HEK293 (cell line): ENCODE results near the gene SERTAD3.

Experiments used
- CTCF ChIA-PET: fragments of 350-600 bp; formaldehyde crosslinking; extraction: SDS; loops from one replicate; lab custom pipeline; 2021; ENCODE audit warnings: antibody characterized with exemption; lab: Yijun Ruan, JAX
- POLR2A ChIA-PET: fragments of 300-600 bp; formaldehyde crosslinking; extraction: SDS; loops from one replicate; lab custom pipeline; 2020; ENCODE audit warnings: antibody characterized with exemption, inconsistent platforms; lab: Yijun Ruan, JAX
- H3K27ac ChIP-seq: fragments of 200-500 bp; sonication (Bioruptor generic); 2 replicates; pipeline ENCODE4 v1.5.1; 2014; ENCODE audit warnings: low read depth, low read length, control low read depth, inconsistent platforms; ENCODE audit errors: extremely low read depth
- H3K36me3 ChIP-seq, 2 experiments: fragments of 200-500 bp in 1 of 2; sonication (Bioruptor generic) in 1 of 2; 1 replicate in 1 of 2; 2 replicates in 1 of 2; pipeline ENCODE4 v1.5.1; 2014 to 2017; ENCODE audit warnings: inconsistent platforms in 2 of 2, low read length in 2 of 2; ENCODE audit not compliant: control insufficient read depth in 2 of 2, insufficient read depth in 1 of 2
- H3K4me1 ChIP-seq: fragments of 200-500 bp; sonication (Bioruptor generic); 2 replicates; pipeline ENCODE4 v1.5.1; 2014; ENCODE audit warnings: mild to moderate bottlenecking, low read length, inconsistent platforms; ENCODE audit not compliant: control insufficient read depth, insufficient read depth
- H3K4me3 ChIP-seq: 2 replicates; pipeline ENCODE4 v1.5.1; 2011; ENCODE audit warnings: low read depth, mild to moderate bottlenecking, control low read depth, low read length, moderate library complexity
- H3K9me3 ChIP-seq: fragments of 200-500 bp; sonication (Bioruptor generic); 2 replicates; pipeline ENCODE4 v1.5.1; 2014; ENCODE audit warnings: low read depth, low read length, inconsistent platforms; ENCODE audit not compliant: control insufficient read depth, insufficient read depth
- CTCF ChIP-seq: fragments of 450-650 bp; formaldehyde crosslinking; IDR thresholded peaks from 2 replicates; pipeline ENCODE4 v1.5.1; 2016; ENCODE audit warnings: missing biosample characterization, missing genetic modification characterization
- GLIS2 ChIP-seq: fragments of 450-650 bp; formaldehyde crosslinking; IDR thresholded peaks from 2 replicates; pipeline ENCODE4 v1.5.1; 2016; ENCODE audit warnings: missing biosample characterization, missing genetic modification characterization
- HIC1 ChIP-seq: fragments of 450-650 bp; formaldehyde crosslinking; IDR thresholded peaks from 2 replicates; pipeline ENCODE4 v1.5.1; 2016; ENCODE audit warnings: missing biosample characterization, missing genetic modification characterization
- ZBTB8A ChIP-seq: fragments of 450-650 bp; formaldehyde crosslinking; IDR thresholded peaks from 2 replicates; pipeline ENCODE4 v1.5.1; 2016; ENCODE audit warnings: missing biosample characterization, missing genetic modification characterization
- ZFP3 ChIP-seq: fragments of 450-650 bp; formaldehyde crosslinking; IDR thresholded peaks from 2 replicates; pipeline ENCODE4 v1.5.1; 2016; ENCODE audit warnings: low read depth, missing biosample characterization, missing genetic modification characterization
- ZFP69B ChIP-seq: fragments of 450-650 bp; formaldehyde crosslinking; IDR thresholded peaks from 2 replicates; pipeline ENCODE4 v1.5.1; 2016; ENCODE audit warnings: missing biosample characterization, missing genetic modification characterization
- ZIC2 ChIP-seq: fragments of 450-650 bp; formaldehyde crosslinking; IDR thresholded peaks from 2 replicates; pipeline ENCODE4 v1.5.1; 2016; ENCODE audit warnings: missing biosample characterization, missing genetic modification characterization
- ZNF121 ChIP-seq: fragments of 450-650 bp; formaldehyde crosslinking; IDR thresholded peaks from 2 replicates; pipeline ENCODE4 v1.5.1; 2016; ENCODE audit warnings: missing biosample characterization, missing genetic modification characterization
- ZNF146 ChIP-seq: fragments of 450-650 bp; formaldehyde crosslinking; IDR thresholded peaks from 2 replicates; pipeline ENCODE4 v1.5.1; 2016; ENCODE audit warnings: missing biosample characterization, missing genetic modification characterization
- ZNF266 ChIP-seq: fragments of 450-650 bp; formaldehyde crosslinking; IDR thresholded peaks from 2 replicates; pipeline ENCODE4 v1.5.1; 2016; ENCODE audit warnings: missing biosample characterization, missing genetic modification characterization, low read depth
- ZNF404 ChIP-seq: fragments of 450-650 bp; formaldehyde crosslinking; IDR thresholded peaks from 2 replicates; pipeline ENCODE4 v1.5.1; 2017; ENCODE audit warnings: missing biosample characterization, missing genetic modification characterization
- ZNF561 ChIP-seq: fragments of 450-650 bp; IDR thresholded peaks from 2 replicates; pipeline ENCODE4 v1.5.1; 2018; ENCODE audit warnings: missing biosample characterization, missing genetic modification characterization, borderline replicate concordance
- ZNF600 ChIP-seq: fragments of 450-650 bp; formaldehyde crosslinking; IDR thresholded peaks from 2 replicates; pipeline ENCODE4 v1.5.1; 2016; ENCODE audit warnings: missing biosample characterization, missing genetic modification characterization
- ZNF704 ChIP-seq: fragments of 450-650 bp; formaldehyde crosslinking; IDR thresholded peaks from 2 replicates; pipeline ENCODE4 v1.5.1; 2016; ENCODE audit warnings: missing biosample characterization, missing genetic modification characterization
- TF ChIP-seq, protein P1 (sequence below): fragments of 450-650 bp; formaldehyde crosslinking; IDR thresholded peaks from 2 replicates; pipeline ENCODE4 v1.5.1; 2016; ENCODE audit warnings: missing biosample characterization, missing genetic modification characterization
- TF ChIP-seq, protein P2 (sequence below): fragments of 450-650 bp; formaldehyde crosslinking; IDR thresholded peaks from 2 replicates; pipeline ENCODE4 v1.5.1; 2016; ENCODE audit warnings: missing biosample characterization, missing genetic modification characterization, borderline replicate concordance

Gene SERTAD3

DNA sequence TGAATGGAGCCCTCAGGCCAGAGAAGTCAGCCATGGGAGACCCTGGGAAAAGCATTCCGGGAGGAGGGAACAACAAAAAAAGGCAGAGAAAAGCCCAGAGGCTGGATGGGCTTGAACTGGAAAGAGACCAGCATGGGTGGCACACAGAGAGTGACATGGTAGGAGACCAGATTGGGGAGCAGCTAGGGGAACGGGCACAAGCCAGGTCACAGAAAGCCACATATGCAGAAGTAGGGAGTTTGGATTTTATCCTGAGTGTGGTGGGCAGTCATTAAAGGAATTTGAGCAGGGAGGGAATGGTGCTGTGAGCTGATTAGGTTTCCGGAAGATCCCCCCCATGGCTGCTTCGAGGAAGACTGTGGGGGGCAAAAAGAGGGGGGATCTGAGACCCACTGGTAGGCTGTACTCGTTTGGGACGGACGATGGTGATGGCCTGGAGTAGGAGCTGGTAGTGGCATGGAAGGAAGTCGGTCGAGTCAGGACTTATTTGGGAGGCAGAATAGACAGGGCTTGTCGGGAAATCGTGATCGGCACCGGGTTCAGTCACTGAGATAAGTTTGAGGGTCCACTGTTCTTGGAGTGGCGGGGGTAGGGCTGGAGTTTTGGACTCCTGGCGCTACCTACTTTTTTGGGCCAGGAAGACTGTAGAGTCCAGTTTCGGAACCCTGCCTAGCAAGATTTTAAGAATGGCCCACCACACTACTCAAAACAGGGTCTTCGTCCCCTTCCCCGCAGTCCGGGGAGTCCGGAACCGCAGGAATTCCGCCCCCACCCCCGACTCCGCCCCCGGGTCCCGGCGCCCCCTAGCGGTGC, 19.3 kb downstream of the SERTAD3 start (continued):
- TF ChIP-seq, protein P1, sequence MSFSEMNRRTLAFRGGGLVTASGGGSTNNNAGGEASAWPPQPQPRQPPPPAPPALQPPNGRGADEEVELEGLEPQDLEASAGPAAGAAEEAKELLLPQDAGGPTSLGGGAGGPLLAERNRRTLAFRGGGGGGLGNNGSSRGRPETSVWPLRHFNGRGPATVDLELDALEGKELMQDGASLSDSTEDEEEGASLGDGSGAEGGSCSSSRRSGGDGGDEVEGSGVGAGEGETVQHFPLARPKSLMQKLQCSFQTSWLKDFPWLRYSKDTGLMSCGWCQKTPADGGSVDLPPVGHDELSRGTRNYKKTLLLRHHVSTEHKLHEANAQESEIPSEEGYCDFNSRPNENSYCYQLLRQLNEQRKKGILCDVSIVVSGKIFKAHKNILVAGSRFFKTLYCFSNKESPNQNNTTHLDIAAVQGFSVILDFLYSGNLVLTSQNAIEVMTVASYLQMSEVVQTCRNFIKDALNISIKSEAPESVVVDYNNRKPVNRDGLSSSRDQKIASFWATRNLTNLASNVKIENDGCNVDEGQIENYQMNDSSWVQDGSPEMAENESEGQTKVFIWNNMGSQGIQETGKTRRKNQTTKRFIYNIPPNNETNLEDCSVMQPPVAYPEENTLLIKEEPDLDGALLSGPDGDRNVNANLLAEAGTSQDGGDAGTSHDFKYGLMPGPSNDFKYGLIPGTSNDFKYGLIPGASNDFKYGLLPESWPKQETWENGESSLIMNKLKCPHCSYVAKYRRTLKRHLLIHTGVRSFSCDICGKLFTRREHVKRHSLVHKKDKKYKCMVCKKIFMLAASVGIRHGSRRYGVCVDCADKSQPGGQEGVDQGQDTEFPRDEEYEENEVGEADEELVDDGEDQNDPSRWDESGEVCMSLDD (tag by site-specific recombination): peak; percentile 96
- TF ChIP-seq ZBTB8A (0 out of 2 replicates have a peak, but pooled peaks have one; percentile 6), ZNF561 (tag by site-specific recombination) (no peak), HIC1 (tag by site-specific recombination) (peak; percentile 74), ZIC2 (tag by site-specific recombination) (0 out of 2 replicates have a peak, but pooled peaks have one; percentile 4), ZNF600 (tag by site-specific recombination) (peak; percentile 98)
- TF ChIP-seq, all 188 proteins: peak for 32

DNA sequence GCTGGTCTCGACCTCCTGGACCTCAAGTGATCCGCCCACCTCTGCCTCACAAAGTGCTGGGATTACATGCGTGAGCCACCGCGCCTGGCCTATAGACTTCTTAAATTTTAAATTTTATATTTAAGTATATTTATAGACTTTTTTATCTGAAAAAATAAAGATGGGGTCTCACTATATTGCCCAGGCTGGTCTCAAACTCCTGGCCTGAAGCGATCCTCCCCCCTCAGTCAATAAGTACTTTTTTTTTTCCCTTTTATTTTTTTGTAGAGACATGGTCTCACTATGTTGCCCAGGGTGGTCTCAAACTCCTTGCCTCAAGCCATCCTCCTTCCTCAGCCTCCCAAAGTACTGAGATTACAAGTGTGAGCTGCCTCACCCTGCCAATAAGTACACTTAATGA, 20.2 kb downstream of the SERTAD3 start:
- ChIA-PET CTCF (interaction anchor here (0.7 to 3.2 kb wide), 14 partner anchors 10 to 211 kb away, joined by 3 to 18 read pairs (median 6); partner anchors contain the start of genes BLVRB and SPTBN4), POLR2A (interaction anchor here (1.1 to 9.2 kb wide), 2 partner anchors 15 to 76 kb away, joined by 5 to 428 read pairs; partner anchors contain the start of genes C19orf47, PLD3 and SERTAD3)
- H3K4me1 ChIP-seq: peaks cover 16% of the 10 kb centered on the region
- H3K27ac ChIP-seq: no peak overlapping the region
- peaks cover 13 to 15% of the 10 kb centered on the region in 2 experiments for H3K36me3 ChIP-seq
- H3K4me3 ChIP-seq: no peak overlapping the region
- no peaks in the 10 kb centered on the region for H3K9me3 ChIP-seq
- TF ChIP-seq ZNF121 (tag by site-specific recombination) (peak; percentile 99), ZFP69B (tag by site-specific recombination) (no peak)

DNA sequence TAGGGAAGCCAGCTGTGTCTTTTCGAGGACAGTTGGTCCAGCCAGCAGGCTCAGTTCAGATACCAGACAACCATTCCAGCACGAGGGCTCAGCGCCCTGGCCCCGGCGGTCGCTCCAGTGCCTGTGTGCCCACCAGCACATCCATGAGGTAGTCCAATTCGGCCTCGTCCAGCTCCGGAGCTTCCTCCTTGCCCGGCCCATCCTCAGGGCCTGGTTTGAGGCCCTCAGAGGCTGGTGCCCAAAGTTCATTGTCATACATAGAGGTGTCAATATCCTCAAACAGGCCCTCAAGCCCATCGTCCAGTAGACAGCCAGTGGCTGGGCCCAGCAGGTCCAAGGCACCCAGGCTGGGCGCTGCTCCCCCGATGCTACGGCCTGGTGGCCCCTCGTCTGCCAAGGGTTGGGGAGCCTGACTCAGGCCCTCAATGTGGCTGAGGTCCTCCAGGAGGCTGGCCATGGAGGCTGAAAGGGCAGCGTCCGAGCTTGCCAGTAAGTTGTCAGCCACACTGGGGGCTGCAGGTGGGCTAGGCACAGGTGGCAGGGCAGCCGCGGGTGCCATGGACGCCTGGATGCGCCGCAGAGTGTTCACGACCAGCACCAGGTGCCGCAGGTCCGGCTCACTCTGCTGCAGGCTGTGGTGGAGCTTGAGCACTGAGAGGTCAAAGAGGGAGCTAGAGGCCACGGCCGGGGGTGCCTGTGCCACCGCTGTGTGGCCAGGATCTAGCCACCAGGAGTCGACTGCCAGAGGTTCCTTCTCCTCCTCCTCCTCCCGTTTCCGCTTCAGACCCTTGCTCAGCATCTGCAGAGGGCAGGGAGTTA, 21.2 kb downstream of the SERTAD3 start:
- Histone ChIP-seq H3K9me3 (no peaks in the 10 kb centered on the region), H3K27ac (peak overlapping the region; percentile 48; the same call in 1 of the 2 replicates), H3K4me3 (no peak overlapping the region), H3K4me1 (peaks cover 16% of the 10 kb centered on the region), H3K36me3 (peaks cover 13 to 15% of the 10 kb centered on the region in 2 experiments)
- POLR2A ChIA-PET: interaction anchor here (0.6 to 9.2 kb wide), 3 partner anchors 16 to 75 kb away, joined by 3 to 428 read pairs (median 5); partner anchors contain the start of genes C19orf47, PLD3 and SERTAD3
- CTCF ChIA-PET: interaction anchor here (0.6 to 3.2 kb wide), 9 partner anchors 9 to 212 kb away, joined by 3 to 18 read pairs (median 9); partner anchors contain the start of gene BLVRB
- TF ChIP-seq ZNF266 (no peak), ZNF704 (no peak), ZNF146 (tag by site-specific recombination) (no peak), GLIS2 (tag by site-specific recombination) (no peak), CTCF (tag by site-specific recombination) (peak; percentile 38; the same call in 1 of the 2 replicates), ZNF404 (tag by site-specific recombination) (no peak), ZFP3 (tag by site-specific recombination) (no peak)
- TF ChIP-seq, protein P2, sequence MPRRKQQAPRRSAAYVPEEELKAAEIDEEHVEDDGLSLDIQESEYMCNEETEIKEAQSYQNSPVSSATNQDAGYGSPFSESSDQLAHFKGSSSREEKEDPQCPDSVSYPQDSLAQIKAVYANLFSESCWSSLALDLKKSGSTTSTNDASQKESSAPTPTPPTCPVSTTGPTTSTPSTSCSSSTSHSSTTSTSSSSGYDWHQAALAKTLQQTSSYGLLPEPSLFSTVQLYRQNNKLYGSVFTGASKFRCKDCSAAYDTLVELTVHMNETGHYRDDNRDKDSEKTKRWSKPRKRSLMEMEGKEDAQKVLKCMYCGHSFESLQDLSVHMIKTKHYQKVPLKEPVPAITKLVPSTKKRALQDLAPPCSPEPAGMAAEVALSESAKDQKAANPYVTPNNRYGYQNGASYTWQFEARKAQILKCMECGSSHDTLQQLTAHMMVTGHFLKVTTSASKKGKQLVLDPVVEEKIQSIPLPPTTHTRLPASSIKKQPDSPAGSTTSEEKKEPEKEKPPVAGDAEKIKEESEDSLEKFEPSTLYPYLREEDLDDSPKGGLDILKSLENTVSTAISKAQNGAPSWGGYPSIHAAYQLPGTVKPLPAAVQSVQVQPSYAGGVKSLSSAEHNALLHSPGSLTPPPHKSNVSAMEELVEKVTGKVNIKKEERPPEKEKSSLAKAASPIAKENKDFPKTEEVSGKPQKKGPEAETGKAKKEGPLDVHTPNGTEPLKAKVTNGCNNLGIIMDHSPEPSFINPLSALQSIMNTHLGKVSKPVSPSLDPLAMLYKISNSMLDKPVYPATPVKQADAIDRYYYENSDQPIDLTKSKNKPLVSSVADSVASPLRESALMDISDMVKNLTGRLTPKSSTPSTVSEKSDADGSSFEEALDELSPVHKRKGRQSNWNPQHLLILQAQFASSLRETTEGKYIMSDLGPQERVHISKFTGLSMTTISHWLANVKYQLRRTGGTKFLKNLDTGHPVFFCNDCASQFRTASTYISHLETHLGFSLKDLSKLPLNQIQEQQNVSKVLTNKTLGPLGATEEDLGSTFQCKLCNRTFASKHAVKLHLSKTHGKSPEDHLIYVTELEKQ (tag by site-specific recombination): no peak
